Fibroblast of villous mesenchyme (primary cell): ENCODE measurements around the gene NFAM1. TPM values are rescaled to one million over a fixed set of nuclear protein-coding genes. Genes with fewer than 3 reads are reported as not detected.

Source experiments
- DNase-seq: peaks from one replicate; pipeline ENCODE4 v3.0.0-alpha.2; 2010; ENCODE audit warnings: low read depth
- H3K4me3 ChIP-seq: 2 replicates; pipeline ENCODE4 v1.5.1; 2011; ENCODE audit warnings: low read depth, mild to moderate bottlenecking, low read length
- CTCF ChIP-seq: IDR thresholded peaks from 2 replicates; pipeline ENCODE4 v1.5.1; 2012; ENCODE audit warnings: low read depth, mild to moderate bottlenecking, low read length; ENCODE audit not compliant: insufficient read depth
- total RNA-seq: library from RNA; depleted of rRNA; stranded (reverse); fragments of >200 nt; gene quantifications from 2 replicates; pipeline ENCODE4 v1.2.3, GENCODE V29; 2012

The NFAM1 gene
- total RNA-seq, 1 donor: not detected

- TF ChIP-seq CTCF: no peak
- DNase-seq: no peak
- no peak overlapping the region for H3K4me3 ChIP-seq
These were observed 8.5 kb upstream of the NFAM1 start for GRCh38 chr22:42440728-42441127.

GRCh38 chr22:42439821-42440674 is 7.8 kb upstream of the NFAM1 start:
- peak; percentile 33 for DNase-seq
- peak overlapping the region; percentile 18 for H3K4me3 ChIP-seq
- TF ChIP-seq CTCF: no peak

- no peak overlapping the region for H3K4me3 ChIP-seq
- no peak for TF ChIP-seq CTCF
- DNase-seq: no peak
These were observed 6.9 kb upstream of the NFAM1 start for GRCh38 chr22:42439021-42439567.

- no peak for TF ChIP-seq CTCF
- no peak overlapping the region for H3K4me3 ChIP-seq
- DNase-seq: no peak
These were observed 6.1 kb upstream of the NFAM1 start for GRCh38 chr22:42438293-42438650.

- peak; percentile 98 for TF ChIP-seq CTCF
- peak overlapping the region; percentile 56 for H3K4me3 ChIP-seq
- peak; percentile 39 for DNase-seq
These were observed 5.5 kb upstream of the NFAM1 start for GRCh38 chr22:42437488-42438292.

GRCh38 chr22:42436404-42436803 is 4.2 kb upstream of the NFAM1 start:
- DNase-seq: no peak
- H3K4me3 ChIP-seq: no peak overlapping the region
- TF ChIP-seq CTCF: no peak
